H1 (cell line): ENCODE data around the gene FADS2.

Source experiments
- BACH1 ChIP-seq: IDR thresholded peaks from 2 replicates; pipeline ENCODE4 v1.6.1; 2012; ENCODE audit warnings: low read length, improper control_type of control experiment
- CEBPB ChIP-seq: IDR thresholded peaks from 2 replicates; pipeline ENCODE4 v1.6.1; 2012; ENCODE audit warnings: low read depth, low read length
- CREB1 ChIP-seq: IDR thresholded peaks from 2 replicates; pipeline ENCODE4 v1.6.1; 2012; ENCODE audit warnings: inconsistent platforms
- EZH2 ChIP-seq: fragments of 200-600 bp; sonication (generic); IDR thresholded peaks from 2 replicates; pipeline ENCODE4 v1.7.1; 2012; ENCODE audit warnings: low read depth, mild to moderate bottlenecking, moderate library complexity, low read length, inconsistent platforms; ENCODE audit not compliant: severe bottlenecking
- NRF1 ChIP-seq: IDR thresholded peaks from 2 replicates; pipeline ENCODE4 v1.6.1; 2011; ENCODE audit warnings: mild to moderate bottlenecking, low read depth, low read length, improper control_type of control experiment
- RAD21 ChIP-seq, 2 experiments: IDR thresholded peaks in 1 of 2; conservative IDR thresholded peaks in 1 of 2; 2 replicates each; pipeline ENCODE4 v1.6.1; 2011; ENCODE audit warnings: low read depth in 2 of 2, low read length in 2 of 2, improper control_type of control experiment in 1 of 2, inconsistent platforms in 1 of 2, mild to moderate bottlenecking in 1 of 2, moderate library complexity in 1 of 2
- SIN3A ChIP-seq, 2 experiments: IDR thresholded peaks in 1 of 2; conservative IDR thresholded peaks in 1 of 2; 2 replicates each; pipeline ENCODE4 v1.6.1; 2011 to 2012; ENCODE audit warnings: low read length in 2 of 2, improper control_type of control experiment in 1 of 2, low read depth in 1 of 2, mild to moderate bottlenecking in 1 of 2
- SP2 ChIP-seq: IDR thresholded peaks from 2 replicates; pipeline ENCODE4 v1.6.1; 2012; ENCODE audit warnings: mild to moderate bottlenecking, low read length, inconsistent platforms
- TF ChIP-seq, protein P1 (sequence below), 3 experiments: IDR thresholded peaks; 1 replicate in 2 of 3; 2 replicates in 1 of 3; pipeline versions ENCODE4 v1.5.1 to v1.6.1; 2011; ENCODE audit warnings: low read length in 3 of 3, mild to moderate bottlenecking in 3 of 3, inconsistent platforms in 2 of 3, low read depth in 1 of 3, moderate library complexity in 1 of 3; ENCODE audit not compliant: insufficient read depth in 1 of 3; ENCODE audit errors: control extremely low read depth in 1 of 3

DNA sequence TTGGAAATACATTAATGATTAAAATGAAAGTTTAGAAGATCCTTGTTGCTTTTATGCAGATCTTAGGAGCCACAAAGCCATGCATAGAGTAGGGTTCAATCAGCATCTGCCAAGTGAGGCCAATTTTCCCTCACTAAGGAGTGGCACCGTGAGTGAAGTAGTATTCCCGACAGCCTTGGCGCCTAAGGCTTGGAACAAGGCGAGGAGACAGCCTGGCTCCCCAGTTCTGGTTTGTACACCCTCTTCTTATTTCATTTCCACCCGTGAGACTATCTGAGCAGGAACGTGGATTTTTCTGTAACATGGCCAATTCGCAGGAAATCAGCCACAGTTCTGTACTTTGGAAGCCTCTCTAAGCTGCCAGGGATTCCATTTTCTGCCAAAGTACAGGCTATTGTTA is 22.6 kb downstream of the FADS2 start:
- TF ChIP-seq, protein P1, sequence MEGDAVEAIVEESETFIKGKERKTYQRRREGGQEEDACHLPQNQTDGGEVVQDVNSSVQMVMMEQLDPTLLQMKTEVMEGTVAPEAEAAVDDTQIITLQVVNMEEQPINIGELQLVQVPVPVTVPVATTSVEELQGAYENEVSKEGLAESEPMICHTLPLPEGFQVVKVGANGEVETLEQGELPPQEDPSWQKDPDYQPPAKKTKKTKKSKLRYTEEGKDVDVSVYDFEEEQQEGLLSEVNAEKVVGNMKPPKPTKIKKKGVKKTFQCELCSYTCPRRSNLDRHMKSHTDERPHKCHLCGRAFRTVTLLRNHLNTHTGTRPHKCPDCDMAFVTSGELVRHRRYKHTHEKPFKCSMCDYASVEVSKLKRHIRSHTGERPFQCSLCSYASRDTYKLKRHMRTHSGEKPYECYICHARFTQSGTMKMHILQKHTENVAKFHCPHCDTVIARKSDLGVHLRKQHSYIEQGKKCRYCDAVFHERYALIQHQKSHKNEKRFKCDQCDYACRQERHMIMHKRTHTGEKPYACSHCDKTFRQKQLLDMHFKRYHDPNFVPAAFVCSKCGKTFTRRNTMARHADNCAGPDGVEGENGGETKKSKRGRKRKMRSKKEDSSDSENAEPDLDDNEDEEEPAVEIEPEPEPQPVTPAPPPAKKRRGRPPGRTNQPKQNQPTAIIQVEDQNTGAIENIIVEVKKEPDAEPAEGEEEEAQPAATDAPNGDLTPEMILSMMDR (IDR thresholded peaks at IDR 0.05; ENCODE audit: control extremely low read depth in 1 of 3, insufficient read depth in 1 of 3, low read depth in 1 of 3, low read length in 3 of 3): no peak
- TF ChIP-seq SP2 (no peak), CREB1 (no peak), CEBPB (no peak), BACH1 (no peak), SIN3A (conservative IDR thresholded peaks at IDR 0.05 in 1 of 2, IDR thresholded peaks at IDR 0.05 in 1 of 2; ENCODE audit: low read depth in 1 of 2, low read length in 2 of 2) (no peak), RAD21 (IDR thresholded peaks at IDR 0.05 in 1 of 2, conservative IDR thresholded peaks at IDR 0.05 in 1 of 2; ENCODE audit: low read depth in 2 of 2, low read length in 2 of 2) (no peak), EZH2 (no peak), NRF1 (no peak)
